HepG2 (cell line): ENCODE data around the gene SLC17A9. TPM values are rescaled to one million over a fixed set of nuclear protein-coding genes. Genes with fewer than 3 reads are reported as not detected.

ENCODE experiments used
- ARID4A ChIP-seq: sonication (generic); formaldehyde crosslinking; IDR thresholded peaks from 2 replicates; pipeline ENCODE4 v1.5.0; 2020; ENCODE audit warnings: mild to moderate bottlenecking, missing genetic modification reagents, borderline replicate concordance
- CREB3 ChIP-seq: sonication (generic); formaldehyde crosslinking; IDR thresholded peaks from 2 replicates; pipeline ENCODE4 v1.5.0; 2020; ENCODE audit warnings: missing genetic modification reagents
- EEA1 ChIP-seq: sonication (generic); formaldehyde crosslinking; IDR thresholded peaks from 2 replicates; pipeline ENCODE4 v1.5.1; 2020; ENCODE audit warnings: mild to moderate bottlenecking, missing genetic modification reagents, borderline replicate concordance
- HNF1B ChIP-seq: sonication (generic); formaldehyde crosslinking; IDR thresholded peaks from 2 replicates; pipeline ENCODE4 v1.5.1; 2020; ENCODE audit warnings: mild to moderate bottlenecking, moderate library complexity, missing genetic modification reagents
- KDM2A ChIP-seq: sonication (generic); formaldehyde crosslinking; IDR thresholded peaks from 2 replicates; pipeline ENCODE4 v1.4.0; 2020; ENCODE audit warnings: low read depth, missing genetic modification reagents, borderline replicate concordance
- MED1 ChIP-seq: sonication (generic); formaldehyde crosslinking; IDR thresholded peaks from 2 replicates; pipeline ENCODE4 v1.4.0; 2020; ENCODE audit warnings: missing genetic modification reagents
- SAP130 ChIP-seq: IDR thresholded peaks from 2 replicates; pipeline ENCODE4 v1.6.1; 2016; ENCODE audit warnings: low read depth
- SOX13 ChIP-seq, 3 experiments: fragments of 450-650 bp in 1 of 3; sonication (generic) in 1 of 3; formaldehyde crosslinking in 1 of 3; IDR thresholded peaks in 2 of 3; conservative IDR thresholded peaks in 1 of 3; 2 replicates each; pipeline versions ENCODE4 v1.5.0 to v1.6.1; 2016 to 2020; ENCODE audit warnings: antibody characterized with exemption in 1 of 3, mild to moderate bottlenecking in 1 of 3, missing compliant biosample characterization in 1 of 3, missing genetic modification reagents in 1 of 3, moderate library complexity in 1 of 3
- SP1 ChIP-seq, 2 experiments: fragments of 450-650 bp in 1 of 2; sonication (generic) in 1 of 2; formaldehyde crosslinking in 1 of 2; IDR thresholded peaks; 2 replicates each; pipeline versions ENCODE4 v1.4.0 to v1.6.1; 2016 to 2020; ENCODE audit warnings: missing genetic modification reagents in 1 of 2
- SSRP1 ChIP-seq: IDR thresholded peaks from 2 replicates; pipeline ENCODE4 v1.6.1; 2016; ENCODE audit warnings: control low read depth
- TEAD3 ChIP-seq: optimal IDR thresholded peaks from 2 replicates; pipeline ENCODE3; 2016; ENCODE audit warnings: borderline replicate concordance
- TRAFD1 ChIP-seq: sonication (generic); formaldehyde crosslinking; IDR thresholded peaks from 2 replicates; pipeline ENCODE4 v1.5.1; 2020; ENCODE audit warnings: missing genetic modification reagents, mild to moderate bottlenecking, borderline replicate concordance
- ZBTB38 ChIP-seq: sonication (generic); formaldehyde crosslinking; IDR thresholded peaks from 2 replicates; pipeline ENCODE4 v1.5.1; 2020; ENCODE audit warnings: mild to moderate bottlenecking, missing genetic modification reagents
- ZFP36L1 ChIP-seq: sonication (generic); formaldehyde crosslinking; IDR thresholded peaks from 2 replicates; pipeline ENCODE4 v1.8.0; 2022; ENCODE audit warnings: mild to moderate bottlenecking, missing genetic modification reagents, moderate library complexity
- ZNF350 ChIP-seq: sonication (generic); formaldehyde crosslinking; IDR thresholded peaks from 2 replicates; pipeline ENCODE4 v1.4.0; 2020; ENCODE audit warnings: mild to moderate bottlenecking, low read depth, missing genetic modification reagents, borderline replicate concordance
- ZNF567 ChIP-seq: sonication (generic); formaldehyde crosslinking; IDR thresholded peaks from 2 replicates; pipeline ENCODE4 v1.8.1; 2023; ENCODE audit warnings: mild to moderate bottlenecking, missing genetic modification reagents, borderline replicate concordance
- polyA plus RNA-seq, 8 experiments: library from polyadenylated mRNA; depleted of rRNA in 3 of 8; stranded (reverse) in 7 of 8; unstranded in 1 of 8; fragments of >200 nt; fragmentation: Illumina TruSeq in 4 of 8; extraction: Trizol in 4 of 8; gene quantifications; 2 replicates each; pipeline versions ENCODE4 v1.2.1 to v1.2.3, GENCODE V29; 2011 to 2016; ENCODE audit warnings: low read depth in 4 of 8, missing spikeins in 1 of 8, mixed read lengths in 1 of 8; ENCODE audit not compliant: insufficient read depth in 1 of 8
- total RNA-seq, 5 experiments: library from RNA; depleted of rRNA; stranded (reverse); fragments of >200 nt; fragmentation: Illumina TruSeq; extraction: Trizol; gene quantifications; 2 replicates each; pipeline ENCODE4 v1.2.3, GENCODE V29; 2016; ENCODE audit warnings: low read depth in 1 of 5

SLC17A9 gene
- total and polyA plus RNA-seq, 2 of the 13 experiments (the other 11 are each of a cell fraction or from before 2014, with no cell fraction given) = 110 to 191 TPM

GRCh38 chr20:62914970-62915457 lies 37.5 kb upstream of the SLC17A9 start (continued):
- TF ChIP-seq TRAFD1 (CRISPR knock-in tag) (0 out of 2 replicates have a peak, but pooled peaks have one; percentile 33), SP1 (IDR thresholded peaks at IDR 0.05) (no peak), SP1 (CRISPR knock-in tag; IDR thresholded peaks at IDR 0.05) (peak; percentile 90), ARID4A (CRISPR knock-in tag) (peak; percentile 18; the same call in 1 of the 2 replicates), MED1 (CRISPR knock-in tag) (0 out of 2 replicates have a peak, but pooled peaks have one; percentile 6), SOX13 (IDR thresholded peaks at IDR 0.05) (no peak), SOX13 (CRISPR knock-in tag; conservative IDR thresholded peaks at IDR 0.05 in 1 of 2, IDR thresholded peaks at IDR 0.05 in 1 of 2) (peak in 1 of 2 experiments; percentile 80; a peak in 3 of 4 replicates), HNF1B (CRISPR knock-in tag) (0 out of 2 replicates have a peak, but pooled peaks have one; percentile 25), SSRP1 (CRISPR knock-in tag) (peak; percentile 63; the same call in 1 of the 2 replicates), ZNF567 (0 out of 2 replicates have a peak, but pooled peaks have one; percentile 83), ZNF350 (peak; percentile 28; the same call in 1 of the 2 replicates), ZFP36L1 (no peak), SAP130 (CRISPR knock-in tag) (peak; percentile 63), KDM2A (CRISPR knock-in tag) (peak; percentile 28; the same call in 1 of the 2 replicates), CREB3 (CRISPR knock-in tag) (0 out of 2 replicates have a peak, but pooled peaks have one; percentile 1), EEA1 (CRISPR knock-in tag) (no peak), ZBTB38 (CRISPR knock-in tag) (peak; percentile 76; the same call in 1 of the 2 replicates), TEAD3 (peak; percentile 96)
